Fibroblast of lung (primary cell): ENCODE data around the gene SCGB2B2. TPM values are rescaled to one million over a fixed set of nuclear protein-coding genes. Genes with fewer than 3 reads are reported as not detected.

Experiments used
- DNase-seq, 2 donors: peaks; one replicate each; pipeline versions ENCODE4 v3.0.0 to v3.0.0-alpha.2; 2010; ENCODE audit warnings: low read depth in 2 of 2
- H2AFZ ChIP-seq: 2 replicates; pipeline ENCODE4 v1.5.1; 2012; ENCODE audit warnings: low read length, control low read depth, inconsistent platforms
- H3K27ac ChIP-seq: 2 replicates; pipeline ENCODE4 v1.5.1; 2011; ENCODE audit warnings: low read length, control low read depth; ENCODE audit not compliant: insufficient read depth
- H3K27me3 ChIP-seq: 2 replicates; pipeline ENCODE4 v1.5.1; 2011; ENCODE audit warnings: mild to moderate bottlenecking, low read length; ENCODE audit not compliant: control insufficient read depth, insufficient read depth
- H3K36me3 ChIP-seq: 2 replicates; pipeline ENCODE4 v1.5.1; 2011; ENCODE audit warnings: low read length; ENCODE audit not compliant: control insufficient read depth, insufficient read depth
- H3K4me1 ChIP-seq: 2 replicates; pipeline ENCODE4 v1.5.1; 2011; ENCODE audit warnings: low read length; ENCODE audit not compliant: control insufficient read depth, insufficient read depth; ENCODE audit errors: extremely low read depth
- H3K4me2 ChIP-seq: 2 replicates; pipeline ENCODE4 v1.5.1; 2011; ENCODE audit warnings: low read length, control low read depth; ENCODE audit not compliant: insufficient read depth; ENCODE audit errors: extremely low read depth
- H3K4me3 ChIP-seq, 4 experiments: fragments of 200-600 bp in 1 of 4; sonication (generic) in 1 of 4; replicated peaks in 1 of 4; 2 replicates each; pipeline ENCODE4 v1.5.1; 2011 to 2016; ENCODE audit warnings: low read length in 4 of 4, low read depth in 3 of 4, mild to moderate bottlenecking in 3 of 4, control low read depth in 2 of 4, inconsistent platforms in 1 of 4, mixed read lengths in 1 of 4; ENCODE audit not compliant: insufficient read depth in 1 of 4; ENCODE audit errors: control extremely low read depth in 1 of 4
- H3K79me2 ChIP-seq: 2 replicates; pipeline ENCODE4 v1.5.1; 2012; ENCODE audit warnings: mild to moderate bottlenecking, low read length, inconsistent platforms; ENCODE audit not compliant: control insufficient read depth, insufficient read depth
- H3K9ac ChIP-seq: 2 replicates; pipeline ENCODE4 v1.5.1; 2011; ENCODE audit warnings: mild to moderate bottlenecking, low read length, control low read depth; ENCODE audit not compliant: insufficient read depth
- H3K9me3 ChIP-seq: 2 replicates; pipeline ENCODE4 v1.5.1; 2012; ENCODE audit warnings: low read depth, low read length; ENCODE audit not compliant: control insufficient read depth, insufficient read depth
- H4K20me1 ChIP-seq: 2 replicates; pipeline ENCODE4 v1.5.1; 2011; ENCODE audit warnings: low read length; ENCODE audit not compliant: control insufficient read depth, insufficient read depth; ENCODE audit errors: extremely low read depth
- CTCF ChIP-seq, 2 donors: IDR thresholded peaks in 1 of 2; conservative IDR thresholded peaks in 1 of 2; 1 replicate in 1 of 2; 2 replicates in 1 of 2; pipeline ENCODE4 v1.5.1; 2011 to 2012; ENCODE audit warnings: low read length in 2 of 2, control low read depth in 1 of 2, inconsistent platforms in 1 of 2, low read depth in 1 of 2, mild to moderate bottlenecking in 1 of 2
- EZH2 ChIP-seq: IDR thresholded peaks from 2 replicates; pipeline ENCODE4 v1.5.1; 2012; ENCODE audit warnings: low read length, control low read depth, mild to moderate bottlenecking; ENCODE audit errors: missing control alignments
- polyA plus RNA-seq, 2 donors: library from polyadenylated mRNA; depleted of rRNA in 1 of 2; stranded (reverse) in 1 of 2; unstranded in 1 of 2; fragments of >200 nt; gene quantifications; 2 replicates each; pipeline ENCODE4 v1.2.1, GENCODE V29; 2011 to 2012; ENCODE audit warnings: missing spikeins in 1 of 2
- total RNA-seq: library from RNA; depleted of rRNA; stranded (reverse); fragments of >200 nt; gene quantifications from 2 replicates; pipeline ENCODE4 v1.2.1, GENCODE V29; 2014

SCGB2B2 gene
- total and polyA plus RNA-seq, 2 donors (not counting 1 experiment from before 2014, with no cell fraction given) = 0.50 TPM; not detected in 1

- H3K79me2 ChIP-seq = no peaks in the 10 kb centered on the region
- TF ChIP-seq CTCF (conservative IDR thresholded peaks at IDR 0.05 in 1 of 2, IDR thresholded peaks at IDR 0.05 in 1 of 2; ENCODE audit: low read depth in 1 of 2, low read length in 2 of 2) (no peak), EZH2 (no peak)
- no peak for DNase-seq
- H3K9ac ChIP-seq = no peak overlapping the region
- no peaks in the 10 kb centered on the region for H3K4me1 ChIP-seq
- no peak overlapping the region for H3K4me3 ChIP-seq
- H3K27me3 ChIP-seq = no peaks in the 10 kb centered on the region
- H3K27ac ChIP-seq = no peak overlapping the region
- no peak overlapping the region for H2AFZ ChIP-seq
- no peaks in the 10 kb centered on the region for H3K9me3 ChIP-seq
- H4K20me1 ChIP-seq = no peaks in the 10 kb centered on the region
- H3K36me3 ChIP-seq = no peaks in the 10 kb centered on the region
- no peak overlapping the region for H3K4me2 ChIP-seq
Measured at GRCh38 chr19:34633802-34634201, 43.2 kb downstream of the SCGB2B2 start.

Other genes with a start within 250 kb of the SCGB2B2 start
- gene UBA2, start 248.8 kb downstream of the SCGB2B2 start, total RNA-seq = 114 and 147 TPM in 2 replicates
- gene UBA2, start 248.8 kb downstream of the SCGB2B2 start, polyA plus RNA-seq = 104 and 105 TPM in 2 replicates
- 38.5 and 49.0 TPM in 2 replicates for gene WTIP, start 195.4 kb downstream of the SCGB2B2 start, total RNA-seq
- 18.4 and 20.9 TPM in 2 replicates for gene WTIP, start 195.4 kb downstream of the SCGB2B2 start, polyA plus RNA-seq
- gene ZNF302, start 519 bp upstream of the SCGB2B2 start, total RNA-seq = 13.6 and 21.6 TPM in 2 replicates
- gene ZNF302, start 519 bp upstream of the SCGB2B2 start, polyA plus RNA-seq = 8.9 and 14.5 TPM in 2 replicates
- gene ZNF181, start 57.1 kb upstream of the SCGB2B2 start, total RNA-seq = 22.0 and 33.6 TPM in 2 replicates
- gene ZNF181, start 57.1 kb upstream of the SCGB2B2 start, polyA plus RNA-seq = 3.8 and 6.6 TPM in 2 replicates
- gene ZNF599, start 96.1 kb upstream of the SCGB2B2 start, total RNA-seq = 4.9 and 5.4 TPM in 2 replicates
- gene ZNF599, start 96.1 kb upstream of the SCGB2B2 start, polyA plus RNA-seq = 4.0 and 4.1 TPM in 2 replicates
- 3.1 and 4.3 TPM in 2 replicates for gene ZNF30, start 249.7 kb upstream of the SCGB2B2 start, total RNA-seq
- 2.0 and 2.7 TPM in 2 replicates for gene ZNF30, start 249.7 kb upstream of the SCGB2B2 start, polyA plus RNA-seq